Measurements from ENCODE around the gene LUC7L.

Gene LUC7L

DNA sequence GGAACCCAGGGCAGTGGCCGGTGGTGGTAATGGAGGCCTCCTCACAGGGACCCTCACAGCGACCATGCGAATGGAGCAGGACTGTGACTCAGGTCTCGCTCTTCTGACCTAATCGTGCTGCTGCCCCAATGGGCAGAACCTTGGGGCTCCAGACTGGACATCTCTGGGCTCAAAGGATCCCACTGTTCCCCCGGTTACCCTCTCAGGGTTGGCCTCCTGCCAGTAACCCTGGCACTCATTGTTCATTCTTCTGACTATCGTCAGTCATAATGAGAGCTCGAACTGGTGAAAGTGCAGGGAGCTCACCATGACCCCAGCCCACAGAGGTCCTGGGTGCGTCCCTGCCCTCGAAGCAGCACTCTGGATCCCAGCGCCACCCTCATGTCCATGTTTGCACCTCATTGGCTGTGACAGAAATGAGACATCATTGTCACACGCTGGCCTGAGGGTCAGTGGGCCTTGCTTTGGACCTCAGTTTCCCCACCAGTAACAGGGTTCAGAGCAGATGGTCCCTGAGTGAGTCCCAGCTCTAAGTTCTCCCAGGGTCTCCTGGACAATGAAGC, 86.8 kb downstream of the LUC7L start:
- no peak for DNase-seq (ENCODE audit: low read depth)

- no peak for DNase-seq (ENCODE audit: low read depth)
Measured at GRCh38 chr16:140175-140857, 88.9 kb downstream of the LUC7L start.
